ENCODE measurements around the gene PPARG.
"Not testable (repeated sequence)": the region's sequence is repeated elsewhere in the genome, so short reads cannot be mapped to it uniquely, and the experiment has no call there.

GRCh38 chr3:12457380-12457779 is 168.5 kb downstream of the PPARG start:
- TF ChIP-seq CTCF, POLR2A (IDR thresholded peaks at IDR 0.05): not testable (repeated sequence)

Measured in vagina (tissue), 2 donors.